NCI-H526 treated with DMSO at 0.1 percent for 48 hours (cell line): Measurements from ENCODE around the gene CACNA1D.

Source experiments
- DNase-seq: peaks from one replicate; lab custom pipeline; 2025; lab: John Stamatoyannopoulos, UW

The CACNA1D gene

GRCh38 chr3:53495520-53496391 lies 1.3 kb downstream of the CACNA1D start:
- DNase-seq: peak; percentile 75

- no peak for DNase-seq
Measured at GRCh38 chr3:53496392-53496670, 1.9 kb downstream of the CACNA1D start.

- DNase-seq: no peak
Measured at GRCh38 chr3:53496984-53497383, 2.6 kb downstream of the CACNA1D start.

GRCh38 chr3:53498806-53499641 lies 4.6 kb downstream of the CACNA1D start:
- no peak for DNase-seq

- DNase-seq: no peak
Measured at GRCh38 chr3:53500165-53500777, 5.9 kb downstream of the CACNA1D start.

- no peak for DNase-seq
Measured at GRCh38 chr3:53501178-53501577, 6.8 kb downstream of the CACNA1D start.

GRCh38 chr3:53502737-53503136 lies 8.3 kb downstream of the CACNA1D start:
- DNase-seq: no peak

GRCh38 chr3:53503195-53503594 lies 8.8 kb downstream of the CACNA1D start:
- DNase-seq: no peak

GRCh38 chr3:53506110-53506762 lies 11.8 kb downstream of the CACNA1D start:
- no peak for DNase-seq

GRCh38 chr3:53506763-53507145 lies 12.3 kb downstream of the CACNA1D start:
- DNase-seq: no peak

GRCh38 chr3:53509494-53509893 lies 15.1 kb downstream of the CACNA1D start:
- DNase-seq: no peak

GRCh38 chr3:53510508-53510907 lies 16.1 kb downstream of the CACNA1D start:
- no peak for DNase-seq

GRCh38 chr3:53511246-53511645 lies 16.8 kb downstream of the CACNA1D start:
- no peak for DNase-seq

- no peak for DNase-seq
Measured at GRCh38 chr3:53513556-53514190, 19.3 kb downstream of the CACNA1D start.

- DNase-seq: no peak
Measured at GRCh38 chr3:53516339-53516738, 21.9 kb downstream of the CACNA1D start.

- no peak for DNase-seq
Measured at GRCh38 chr3:53518495-53518981, 24.1 kb downstream of the CACNA1D start.

- no peak for DNase-seq
Measured at GRCh38 chr3:53519065-53519709, 24.8 kb downstream of the CACNA1D start.

GRCh38 chr3:53523346-53523745 lies 28.9 kb downstream of the CACNA1D start:
- no peak for DNase-seq

- no peak for DNase-seq
Measured at GRCh38 chr3:53524566-53524965, 30.2 kb downstream of the CACNA1D start.

GRCh38 chr3:53525765-53526703 lies 31.6 kb downstream of the CACNA1D start:
- DNase-seq: no peak
